ENCODE measurements around the gene MET. TPM values are rescaled to one million over a fixed set of nuclear protein-coding genes. Genes with fewer than 3 reads are reported as not detected.

MET gene
- total and polyA plus RNA-seq, 2 donors, result 1.4 to 12.0 TPM

DNA sequence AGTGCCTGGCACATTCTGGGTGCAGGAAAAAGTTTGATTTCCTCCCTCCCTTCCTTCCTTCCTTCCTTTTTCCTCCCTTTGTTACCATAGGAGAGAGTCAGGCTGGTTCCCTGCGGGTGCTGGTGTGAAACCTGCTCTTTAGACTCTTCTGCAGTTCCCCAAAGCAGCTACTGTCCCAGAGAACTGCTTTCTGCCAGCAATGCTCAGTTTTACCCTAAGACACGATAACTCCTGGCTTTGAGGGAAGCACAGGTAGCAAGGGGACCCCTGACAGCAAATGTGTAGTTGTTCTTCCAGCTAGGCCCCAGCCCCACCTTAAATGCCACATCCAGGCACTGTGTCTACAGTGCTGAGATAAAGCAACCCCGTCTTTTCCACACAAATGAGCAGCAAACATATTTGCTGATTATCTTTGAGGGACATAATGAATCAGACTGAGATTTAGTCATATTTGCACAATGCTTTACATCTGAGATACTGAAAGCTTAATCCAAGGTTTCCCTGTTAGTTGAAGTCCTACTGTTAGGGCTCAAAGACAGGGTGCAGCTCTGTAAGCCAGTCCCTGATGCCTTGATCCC is 55.5 kb downstream of the MET start:
- Histone ChIP-seq H3K4me1 (ENCODE audit: control insufficient read depth in 2 of 2, insufficient read depth in 2 of 2, low read length in 2 of 2) (no peaks in the 10 kb centered on the region), H3K9me3 (ENCODE audit: control insufficient read depth in 2 of 2, insufficient read depth in 1 of 2, low read length in 1 of 2) (no peaks in the 10 kb centered on the region), H3K36me3 (ENCODE audit: control insufficient read depth in 2 of 2, insufficient read depth in 2 of 2, low read length in 1 of 2) (no peaks in the 10 kb centered on the region), H3K4me3 (ENCODE audit: low read length in 2 of 2) (no peak overlapping the region), H3K27ac (ENCODE audit: low read depth in 1 of 2, low read length in 1 of 2) (no peak overlapping the region), H3K27me3 (ENCODE audit: control insufficient read depth in 2 of 2, insufficient read depth in 1 of 2, low read length in 1 of 2) (no peaks in the 10 kb centered on the region)
- 93% methylated on average over 3 of the region's 3 CpGs for WGBS
- DNase-seq (ENCODE audit: low read depth in 6 of 9, low spot score in 9 of 9), result no peak

DNA sequence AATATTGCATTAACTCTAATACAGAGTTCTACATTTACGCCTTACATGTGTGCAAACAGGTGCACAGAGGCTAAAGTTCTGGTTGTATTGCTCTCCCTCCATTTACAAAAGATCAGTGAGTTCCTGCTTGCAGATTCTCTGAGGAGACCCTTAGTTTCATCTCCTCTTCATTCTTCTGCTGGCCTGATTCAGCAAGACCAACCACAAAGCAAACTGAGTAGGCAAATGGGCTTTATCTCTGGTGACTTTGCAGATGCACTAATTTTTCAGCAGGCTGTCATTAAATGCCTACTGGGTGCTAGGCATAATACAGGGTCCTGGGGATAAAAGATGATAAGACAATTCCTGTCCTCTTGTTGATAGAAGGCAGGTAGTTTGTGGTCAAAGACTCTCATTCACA is 56.4 kb downstream of the MET start:
- H3K4me3 ChIP-seq (ENCODE audit: low read length in 2 of 2), result no peak overlapping the region
- no peaks in the 10 kb centered on the region for H3K27me3 ChIP-seq (ENCODE audit: control insufficient read depth in 2 of 2, insufficient read depth in 1 of 2, low read length in 1 of 2)
- no peaks in the 10 kb centered on the region for H3K36me3 ChIP-seq (ENCODE audit: control insufficient read depth in 2 of 2, insufficient read depth in 2 of 2, low read length in 1 of 2)
- H3K4me1 ChIP-seq (ENCODE audit: control insufficient read depth in 2 of 2, insufficient read depth in 2 of 2, low read length in 2 of 2), result no peaks in the 10 kb centered on the region
- H3K27ac ChIP-seq (ENCODE audit: low read depth in 1 of 2, low read length in 1 of 2), result no peak overlapping the region
- no peak for DNase-seq (ENCODE audit: low read depth in 6 of 9, low spot score in 9 of 9)
- 97% methylated on average over 1 of the region's 1 CpG for WGBS
- H3K9me3 ChIP-seq (ENCODE audit: control insufficient read depth in 2 of 2, insufficient read depth in 1 of 2, low read length in 1 of 2), result no peaks in the 10 kb centered on the region

DNA sequence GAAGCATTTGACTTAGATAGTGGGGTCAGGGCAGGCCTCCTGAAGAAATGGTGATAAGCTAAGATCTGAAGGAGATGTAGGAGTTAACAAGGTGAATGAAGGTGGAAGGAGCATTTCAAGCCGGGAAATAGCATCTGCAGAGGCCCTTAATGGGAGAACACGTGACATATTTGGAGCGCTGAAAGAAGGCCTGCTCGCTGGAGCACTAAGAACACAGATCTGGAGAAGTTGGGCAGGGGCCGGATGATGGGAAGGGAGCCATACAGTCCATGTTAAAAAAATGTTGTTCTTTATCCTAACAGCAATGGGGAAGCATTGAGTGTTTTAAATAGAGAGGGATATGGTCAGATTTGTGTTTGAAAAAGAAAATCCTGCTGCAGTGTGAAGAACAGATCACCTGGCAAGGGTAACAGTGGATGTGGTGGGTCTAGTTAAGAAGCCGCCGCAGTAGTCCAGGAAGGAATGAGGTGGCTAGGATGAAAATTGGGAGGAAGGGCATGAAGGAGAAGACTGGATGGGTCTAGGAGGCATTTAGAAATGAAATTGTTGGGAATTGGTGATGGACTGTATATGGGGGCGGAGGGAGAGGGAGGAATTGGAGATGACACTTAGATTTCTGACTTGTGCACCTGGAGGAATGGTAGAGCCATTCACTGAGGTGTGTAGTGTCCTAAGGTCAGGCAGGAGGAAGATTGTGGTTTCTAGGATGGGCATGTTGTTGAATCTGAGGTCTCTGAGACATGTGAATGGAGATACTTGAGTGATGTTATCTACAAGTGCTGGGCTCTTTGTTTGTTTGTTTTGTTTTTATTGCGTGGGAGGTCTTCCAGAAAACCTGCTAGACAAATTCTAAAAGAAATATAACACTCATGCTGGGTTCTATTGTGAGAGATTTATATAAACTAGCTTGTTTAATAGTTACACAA is 58.4 kb downstream of the MET start:
- WGBS, result 96% methylated on average over 9 of the region's 9 CpGs
- H3K9me3 ChIP-seq (ENCODE audit: control insufficient read depth in 2 of 2, insufficient read depth in 1 of 2, low read length in 1 of 2), result no peaks in the 10 kb centered on the region
- no peaks in the 10 kb centered on the region for H3K27me3 ChIP-seq (ENCODE audit: control insufficient read depth in 2 of 2, insufficient read depth in 1 of 2, low read length in 1 of 2)
- no peak overlapping the region for H3K4me3 ChIP-seq (ENCODE audit: low read length in 2 of 2)
- no peak for DNase-seq (ENCODE audit: low read depth in 6 of 9, low spot score in 9 of 9)
- H3K4me1 ChIP-seq (ENCODE audit: control insufficient read depth in 2 of 2, insufficient read depth in 2 of 2, low read length in 2 of 2), result no peaks in the 10 kb centered on the region
- H3K36me3 ChIP-seq (ENCODE audit: control insufficient read depth in 2 of 2, insufficient read depth in 2 of 2, low read length in 1 of 2), result no peaks in the 10 kb centered on the region
- H3K27ac ChIP-seq (ENCODE audit: low read depth in 1 of 2, low read length in 1 of 2), result no peak overlapping the region

GRCh38 chr7:116731023-116731395 is 59.0 kb downstream of the MET start:
- no peak for DNase-seq (ENCODE audit: low read depth in 6 of 9, low spot score in 9 of 9)
- H3K27me3 ChIP-seq (ENCODE audit: control insufficient read depth in 2 of 2, insufficient read depth in 1 of 2, low read length in 1 of 2), result no peaks in the 10 kb centered on the region
- H3K9me3 ChIP-seq (ENCODE audit: control insufficient read depth in 2 of 2, insufficient read depth in 1 of 2, low read length in 1 of 2), result no peaks in the 10 kb centered on the region
- H3K4me1 ChIP-seq (ENCODE audit: control insufficient read depth in 2 of 2, insufficient read depth in 2 of 2, low read length in 2 of 2), result no peaks in the 10 kb centered on the region
- WGBS, result 100% methylated on average over 1 of the region's 1 CpG
- H3K36me3 ChIP-seq (ENCODE audit: control insufficient read depth in 2 of 2, insufficient read depth in 2 of 2, low read length in 1 of 2), result no peaks in the 10 kb centered on the region
- H3K27ac ChIP-seq (ENCODE audit: low read depth in 1 of 2, low read length in 1 of 2), result no peak overlapping the region
- no peak overlapping the region for H3K4me3 ChIP-seq (ENCODE audit: low read length in 2 of 2)

DNA sequence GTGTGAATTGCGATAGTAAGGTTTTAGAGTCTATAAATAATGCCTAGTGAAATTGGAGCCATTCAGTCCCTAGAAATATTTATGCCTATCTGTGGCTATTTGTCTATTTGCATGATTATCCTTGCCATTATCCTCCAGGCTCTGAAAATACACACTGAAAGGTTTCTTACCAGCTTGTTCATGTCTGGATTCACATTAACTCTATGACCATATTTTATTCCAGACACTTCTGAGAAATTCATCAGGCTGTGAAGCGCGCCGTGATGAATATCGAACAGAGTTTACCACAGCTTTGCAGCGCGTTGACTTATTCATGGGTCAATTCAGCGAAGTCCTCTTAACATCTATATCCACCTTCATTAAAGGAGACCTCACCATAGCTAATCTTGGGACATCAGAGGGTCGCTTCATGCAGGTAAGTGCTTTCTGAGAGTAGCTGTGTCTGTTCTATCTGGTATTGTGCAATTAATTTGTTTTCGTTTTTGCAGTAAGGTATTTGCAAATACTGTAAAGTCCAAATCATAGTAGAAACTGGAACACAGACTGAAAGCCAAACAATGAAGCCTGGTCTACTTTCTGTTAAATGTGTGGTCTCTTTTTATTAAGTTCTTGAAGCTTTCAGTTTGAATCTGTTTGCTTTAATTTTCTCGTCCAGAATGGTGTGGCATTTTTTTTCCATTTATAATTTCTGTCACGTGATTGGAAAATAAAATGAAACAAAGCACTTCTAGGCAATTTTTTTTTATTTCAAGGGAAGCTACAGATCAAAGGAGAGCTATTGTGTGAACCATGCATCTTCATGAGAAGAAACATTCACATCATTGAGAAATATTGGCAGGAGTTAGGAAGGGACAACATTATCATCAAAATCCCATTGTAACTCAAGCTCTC is 59.7 kb downstream of the MET start:
- no peaks in the 10 kb centered on the region for H3K36me3 ChIP-seq (ENCODE audit: control insufficient read depth in 2 of 2, insufficient read depth in 2 of 2, low read length in 1 of 2)
- H3K4me1 ChIP-seq (ENCODE audit: control insufficient read depth in 2 of 2, insufficient read depth in 2 of 2, low read length in 2 of 2), result no peaks in the 10 kb centered on the region
- H3K27me3 ChIP-seq (ENCODE audit: control insufficient read depth in 2 of 2, insufficient read depth in 1 of 2, low read length in 1 of 2), result no peaks in the 10 kb centered on the region
- no peak overlapping the region for H3K4me3 ChIP-seq (ENCODE audit: low read length in 2 of 2)
- DNase-seq (ENCODE audit: low read depth in 6 of 9, low spot score in 9 of 9), result no peak
- 94% methylated on average over 12 of the region's 12 CpGs for WGBS
- no peaks in the 10 kb centered on the region for H3K9me3 ChIP-seq (ENCODE audit: control insufficient read depth in 2 of 2, insufficient read depth in 1 of 2, low read length in 1 of 2)
- H3K27ac ChIP-seq (ENCODE audit: low read depth in 1 of 2, low read length in 1 of 2), result no peak overlapping the region

DNA sequence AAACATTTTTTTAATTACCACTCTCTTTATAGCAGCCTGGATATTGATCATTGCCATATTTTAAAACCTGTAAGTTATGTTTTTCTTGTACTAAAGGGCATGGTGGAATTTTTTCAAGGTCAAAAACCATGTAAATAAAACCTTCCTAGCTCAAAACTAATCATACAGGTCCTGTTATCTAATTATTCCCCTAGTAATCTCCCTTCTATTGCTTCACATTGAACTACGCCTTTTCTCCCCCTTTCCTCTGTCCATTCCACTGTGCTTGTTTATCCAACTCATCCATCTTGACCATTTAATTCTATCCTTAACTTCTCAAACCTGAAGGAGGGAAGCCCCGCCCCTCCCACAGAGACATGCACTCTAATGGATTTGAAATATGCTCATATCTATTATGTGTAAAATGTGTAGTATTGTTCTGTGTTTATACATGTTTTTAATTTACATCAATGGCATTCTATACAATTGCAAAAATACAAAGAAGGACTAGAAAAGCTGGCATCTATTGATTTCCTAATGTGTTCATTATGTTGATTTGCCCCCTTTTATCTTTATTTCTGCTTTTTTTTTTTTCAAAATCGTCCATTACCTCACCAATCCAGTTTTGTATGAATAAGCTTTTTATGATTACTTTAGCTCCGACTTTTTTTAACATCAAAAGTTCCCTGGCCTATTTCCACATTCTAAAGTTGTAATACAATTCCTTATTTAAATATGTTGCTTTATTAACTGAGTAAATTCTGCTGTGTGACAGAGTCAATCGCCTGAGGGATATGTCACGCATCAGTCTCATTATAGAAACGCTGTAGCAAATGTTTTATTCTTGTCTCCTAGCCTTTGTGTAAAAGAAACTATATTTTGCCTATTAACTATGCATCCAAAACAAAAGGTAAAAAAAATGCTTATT is 61.0 kb downstream of the MET start:
- H3K36me3 ChIP-seq (ENCODE audit: control insufficient read depth in 2 of 2, insufficient read depth in 2 of 2, low read length in 1 of 2), result no peaks in the 10 kb centered on the region
- 94% methylated on average over 7 of the region's 7 CpGs for WGBS
- H3K4me3 ChIP-seq (ENCODE audit: low read length in 2 of 2), result no peak overlapping the region
- no peak for DNase-seq (ENCODE audit: low read depth in 6 of 9, low spot score in 9 of 9)
- H3K9me3 ChIP-seq (ENCODE audit: control insufficient read depth in 2 of 2, insufficient read depth in 1 of 2, low read length in 1 of 2), result no peaks in the 10 kb centered on the region
- no peaks in the 10 kb centered on the region for H3K27me3 ChIP-seq (ENCODE audit: control insufficient read depth in 2 of 2, insufficient read depth in 1 of 2, low read length in 1 of 2)
- H3K4me1 ChIP-seq (ENCODE audit: control insufficient read depth in 2 of 2, insufficient read depth in 2 of 2, low read length in 2 of 2), result no peaks in the 10 kb centered on the region
- no peak overlapping the region for H3K27ac ChIP-seq (ENCODE audit: low read depth in 1 of 2, low read length in 1 of 2)

GRCh38 chr7:116733924-116734580 is 62.1 kb downstream of the MET start:
- no peak for DNase-seq (ENCODE audit: low read depth in 6 of 9, low spot score in 9 of 9)
- 43% methylated on average over 4 of the region's 4 CpGs for WGBS
- no peaks in the 10 kb centered on the region for H3K9me3 ChIP-seq (ENCODE audit: control insufficient read depth in 2 of 2, insufficient read depth in 1 of 2, low read length in 1 of 2)
- H3K4me3 ChIP-seq (ENCODE audit: low read length in 2 of 2), result no peak overlapping the region
- H3K36me3 ChIP-seq (ENCODE audit: control insufficient read depth in 2 of 2, insufficient read depth in 2 of 2, low read length in 1 of 2), result no peaks in the 10 kb centered on the region
- no peaks in the 10 kb centered on the region for H3K27me3 ChIP-seq (ENCODE audit: control insufficient read depth in 2 of 2, insufficient read depth in 1 of 2, low read length in 1 of 2)
- no peak overlapping the region for H3K27ac ChIP-seq (ENCODE audit: low read depth in 1 of 2, low read length in 1 of 2)
- H3K4me1 ChIP-seq (ENCODE audit: control insufficient read depth in 2 of 2, insufficient read depth in 2 of 2, low read length in 2 of 2), result no peaks in the 10 kb centered on the region

DNA sequence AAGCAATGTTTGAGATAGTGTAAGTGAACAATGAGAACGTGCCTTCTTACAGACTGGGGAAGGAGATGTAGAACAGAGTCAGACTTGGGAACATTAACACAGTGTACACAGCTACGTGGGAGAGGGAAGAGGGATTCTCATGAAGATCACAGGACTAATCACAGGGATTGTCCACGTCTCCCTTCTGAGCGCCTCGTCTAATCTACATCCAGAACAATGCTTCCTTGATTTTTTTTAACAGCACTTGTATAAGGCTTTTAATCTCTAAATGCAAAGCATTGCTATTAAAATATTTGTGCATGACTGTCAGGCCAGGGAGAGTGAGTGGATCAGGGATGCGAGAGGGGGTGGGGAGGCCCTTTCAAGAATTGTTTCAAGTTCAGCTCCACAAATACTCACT is 62.7 kb downstream of the MET start:
- H3K27ac ChIP-seq (ENCODE audit: low read depth in 1 of 2, low read length in 1 of 2), result no peak overlapping the region
- no peaks in the 10 kb centered on the region for H3K27me3 ChIP-seq (ENCODE audit: control insufficient read depth in 2 of 2, insufficient read depth in 1 of 2, low read length in 1 of 2)
- WGBS, result 97% methylated on average over 6 of the region's 6 CpGs
- H3K36me3 ChIP-seq (ENCODE audit: control insufficient read depth in 2 of 2, insufficient read depth in 2 of 2, low read length in 1 of 2), result no peaks in the 10 kb centered on the region
- no peak for DNase-seq (ENCODE audit: low read depth in 6 of 9, low spot score in 9 of 9)
- no peak overlapping the region for H3K4me3 ChIP-seq (ENCODE audit: low read length in 2 of 2)
- no peaks in the 10 kb centered on the region for H3K9me3 ChIP-seq (ENCODE audit: control insufficient read depth in 2 of 2, insufficient read depth in 1 of 2, low read length in 1 of 2)
- no peaks in the 10 kb centered on the region for H3K4me1 ChIP-seq (ENCODE audit: control insufficient read depth in 2 of 2, insufficient read depth in 2 of 2, low read length in 2 of 2)
